SU-DHL-6 (cell line): ENCODE data around the gene SFI1.

ENCODE experiments used
- H2AFZ ChIP-seq: fragments of 200-600 bp; sonication (generic); 2 replicates; pipeline ENCODE4 v1.6.1; 2014; ENCODE audit warnings: low read depth, mild to moderate bottlenecking, moderate library complexity, mixed read lengths, antibody characterized with exemption, low read length; ENCODE audit not compliant: severe bottlenecking
- H3F3A ChIP-seq: fragments of 200-600 bp; shearing (Covaris generic); 2 replicates; pipeline ENCODE4 v1.6.0; 2016; ENCODE audit warnings: antibody characterized with exemption, mild to moderate bottlenecking; ENCODE audit not compliant: insufficient read depth
- H3K27ac ChIP-seq: fragments of 200-600 bp; sonication (generic); 2 replicates; pipeline ENCODE4 v1.5.1; 2016; ENCODE audit warnings: low read depth, mild to moderate bottlenecking, low read length, moderate library complexity, mixed read lengths
- H3K27me3 ChIP-seq: fragments of 200-600 bp; sonication (generic), shearing (Covaris generic); 2 replicates; pipeline ENCODE4 v1.6.0; 2014; ENCODE audit warnings: mild to moderate bottlenecking, low read length
- H3K36me3 ChIP-seq: fragments of 200-600 bp; sonication (generic); 2 replicates; pipeline ENCODE4 v1.6.1; 2014; ENCODE audit warnings: mild to moderate bottlenecking, low read length, mixed read lengths
- H3K4me2 ChIP-seq: fragments of 300-600, 200-600 bp; shearing (Covaris generic), sonication (generic); 2 replicates; pipeline ENCODE4 v1.6.0; 2014; ENCODE audit warnings: low read length, low read depth, mild to moderate bottlenecking; ENCODE audit not compliant: poor library complexity, severe bottlenecking
- H3K4me3 ChIP-seq: fragments of 200-600 bp; sonication (generic); 2 replicates; pipeline ENCODE4 v1.5.1; 2014; ENCODE audit warnings: antibody characterized with exemption, low read length, mild to moderate bottlenecking, mixed read lengths; ENCODE audit not compliant: insufficient read depth, poor library complexity, severe bottlenecking
- H3K79me2 ChIP-seq: fragments of 200-600 bp; sonication (generic); 2 replicates; pipeline ENCODE4 v1.6.1; 2014; ENCODE audit warnings: mild to moderate bottlenecking, low read length, moderate library complexity; ENCODE audit not compliant: insufficient read depth
- H3K9ac ChIP-seq: fragments of 200-600 bp; sonication (generic); 2 replicates; pipeline ENCODE4 v1.7.0; 2014; ENCODE audit warnings: mild to moderate bottlenecking, low read length
- H3K9me2 ChIP-seq: fragments of 200-600 bp; sonication (generic); replicated peaks from 2 replicates; pipeline ENCODE4 v1.6.1; 2014; ENCODE audit warnings: low read length; ENCODE audit not compliant: insufficient read depth
- H3K9me3 ChIP-seq: fragments of 200-600 bp; sonication (generic); 2 replicates; pipeline ENCODE4 v1.6.1; 2014; ENCODE audit warnings: low read length, mixed read lengths; ENCODE audit not compliant: insufficient read depth
- H4K20me1 ChIP-seq: fragments of 200-600 bp; sonication (generic); 2 replicates; pipeline ENCODE4 v1.6.1; 2014; ENCODE audit warnings: low read depth, mild to moderate bottlenecking, antibody characterized with exemption, low read length, moderate library complexity, mixed read lengths
- EZH2phosphoT487 ChIP-seq: fragments of 200-600 bp; sonication (generic), shearing (Covaris generic); conservative IDR thresholded peaks from 2 replicates; pipeline ENCODE4 v1.6.1; 2018; ENCODE audit warnings: mild to moderate bottlenecking, antibody characterized with exemption, low read length, moderate library complexity, mixed read lengths
- TF ChIP-seq, protein P1 (sequence below): fragments of 200-600 bp; sonication (generic); IDR thresholded peaks from one replicate; pipeline ENCODE4 v1.5.1; 2017; ENCODE audit warnings: antibody characterized with exemption, mild to moderate bottlenecking, low read length, moderate library complexity; ENCODE audit not compliant: insufficient read depth, poor library complexity, severe bottlenecking

The SFI1 gene

GRCh38 chr22:31628969-31629708, 132.8 kb downstream of the SFI1 start:
- peaks cover 74% of the 10 kb centered on the region for H3K79me2 ChIP-seq
- H3K9me2 ChIP-seq: no peaks in the 10 kb centered on the region
- TF ChIP-seq, protein P1, sequence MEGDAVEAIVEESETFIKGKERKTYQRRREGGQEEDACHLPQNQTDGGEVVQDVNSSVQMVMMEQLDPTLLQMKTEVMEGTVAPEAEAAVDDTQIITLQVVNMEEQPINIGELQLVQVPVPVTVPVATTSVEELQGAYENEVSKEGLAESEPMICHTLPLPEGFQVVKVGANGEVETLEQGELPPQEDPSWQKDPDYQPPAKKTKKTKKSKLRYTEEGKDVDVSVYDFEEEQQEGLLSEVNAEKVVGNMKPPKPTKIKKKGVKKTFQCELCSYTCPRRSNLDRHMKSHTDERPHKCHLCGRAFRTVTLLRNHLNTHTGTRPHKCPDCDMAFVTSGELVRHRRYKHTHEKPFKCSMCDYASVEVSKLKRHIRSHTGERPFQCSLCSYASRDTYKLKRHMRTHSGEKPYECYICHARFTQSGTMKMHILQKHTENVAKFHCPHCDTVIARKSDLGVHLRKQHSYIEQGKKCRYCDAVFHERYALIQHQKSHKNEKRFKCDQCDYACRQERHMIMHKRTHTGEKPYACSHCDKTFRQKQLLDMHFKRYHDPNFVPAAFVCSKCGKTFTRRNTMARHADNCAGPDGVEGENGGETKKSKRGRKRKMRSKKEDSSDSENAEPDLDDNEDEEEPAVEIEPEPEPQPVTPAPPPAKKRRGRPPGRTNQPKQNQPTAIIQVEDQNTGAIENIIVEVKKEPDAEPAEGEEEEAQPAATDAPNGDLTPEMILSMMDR: peak; percentile 20
- no peak for TF ChIP-seq EZH2phosphoT487
- no peak overlapping the region for H3K4me3 ChIP-seq
- peaks cover 31% of the 10 kb centered on the region for H3F3A ChIP-seq
- no peak overlapping the region; the same call in 1 of the 2 replicates for H3K9ac ChIP-seq
- H3K27ac ChIP-seq: peak overlapping the region; percentile 87
- no peaks in the 10 kb centered on the region for H3K9me3 ChIP-seq
- H3K27me3 ChIP-seq: no peaks in the 10 kb centered on the region
- H4K20me1 ChIP-seq: no peaks in the 10 kb centered on the region
- no peak overlapping the region for H3K4me2 ChIP-seq
- H2AFZ ChIP-seq: no peak overlapping the region
- H3K36me3 ChIP-seq: peaks cover 9% of the 10 kb centered on the region

GRCh38 chr22:31629741-31630184, 133.4 kb downstream of the SFI1 start:
- H3K27ac ChIP-seq: peak overlapping the region; percentile 87
- no peaks in the 10 kb centered on the region for H3K27me3 ChIP-seq
- peak overlapping the region; percentile 69 for H3K9ac ChIP-seq
- H3F3A ChIP-seq: peaks cover 37% of the 10 kb centered on the region
- peak overlapping the region; percentile 77 for H3K4me2 ChIP-seq
- H3K36me3 ChIP-seq: peaks cover 9% of the 10 kb centered on the region
- H3K9me2 ChIP-seq: no peaks in the 10 kb centered on the region
- H3K4me3 ChIP-seq: peak overlapping the region; percentile 54
- no peaks in the 10 kb centered on the region for H3K9me3 ChIP-seq
- no peak overlapping the region for H2AFZ ChIP-seq
- H4K20me1 ChIP-seq: no peaks in the 10 kb centered on the region
- no peak for TF ChIP-seq EZH2phosphoT487
- TF ChIP-seq, protein P1: no peak
- H3K79me2 ChIP-seq: peaks cover 67% of the 10 kb centered on the region

GRCh38 chr22:31630331-31631329, 134.3 kb downstream of the SFI1 start:
- Histone ChIP-seq H3K4me2 (peak overlapping the region; percentile 77), H2AFZ (no peak overlapping the region), H3K27ac (peak overlapping the region; percentile 87), H4K20me1 (no peaks in the 10 kb centered on the region), H3K79me2 (peaks cover 64% of the 10 kb centered on the region), H3K36me3 (peaks cover 9% of the 10 kb centered on the region), H3K9me2 (no peaks in the 10 kb centered on the region), H3K9ac (peak overlapping the region; percentile 69), H3K4me3 (peak overlapping the region; percentile 54), H3F3A (peaks cover 42% of the 10 kb centered on the region), H3K9me3 (no peaks in the 10 kb centered on the region), H3K27me3 (no peaks in the 10 kb centered on the region)
- TF ChIP-seq, protein P1: no peak
- TF ChIP-seq EZH2phosphoT487: no peak
